PC-9 (cell line): ENCODE data around the gene PKN3. TPM values are rescaled to one million over a fixed set of nuclear protein-coding genes. Genes with fewer than 3 reads are reported as not detected.

Source experiments
- BruUV-seq: library from RNA; stranded (reverse); fragments of 400-500 nt; replicated peaks from 2 replicates; lab custom pipeline; 2021; lab: Mats Ljungman, UMichigan
- CTCF ChIA-PET: fragments of 300-600 bp; sonication (Branson Sonifier 250); formaldehyde crosslinking; loops from one replicate; lab custom pipeline; 2022; ENCODE audit warnings: antibody characterized with exemption; lab: Charles Lee
- POLR2A ChIA-PET: fragments of 300-600 bp; sonication (Branson Sonifier 250); formaldehyde crosslinking; loops from one replicate; lab custom pipeline; 2022; ENCODE audit warnings: antibody characterized with exemption; ENCODE audit not compliant: unreplicated experiment; lab: Charles Lee
- DNase-seq, 2 experiments: peaks; one replicate each; pipeline versions ENCODE4 v3.0.0 to v3.0.0-alpha.2; 2015 to 2022; ENCODE audit warnings: mixed read lengths in 1 of 2
- H2AFZ ChIP-seq: fragments of 200-600 bp; sonication (generic); 2 replicates; pipeline ENCODE4 v1.8.1; 2017; ENCODE audit warnings: antibody characterized with exemption
- H3F3A ChIP-seq: fragments of 200-600 bp; sonication (generic); 2 replicates; pipeline ENCODE4 v1.8.1; 2017; ENCODE audit warnings: antibody characterized with exemption, mild to moderate bottlenecking, low read depth; ENCODE audit not compliant: insufficient read depth
- H3K27ac ChIP-seq: fragments of 200-600 bp; sonication (generic); 2 replicates; pipeline ENCODE4 v1.6.1; 2016; ENCODE audit warnings: mixed run types
- H3K27me3 ChIP-seq: fragments of 200-600 bp; sonication (generic); 2 replicates; pipeline ENCODE4 v1.6.1; 2016; ENCODE audit warnings: low read depth, mixed run types; ENCODE audit not compliant: insufficient read depth
- H3K36me3 ChIP-seq: fragments of 200-600 bp; sonication (generic); 2 replicates; pipeline ENCODE4 v1.6.1; 2016; ENCODE audit warnings: low read depth, mixed run types
- H3K4me1 ChIP-seq: fragments of 200-600 bp; sonication (generic); replicated peaks from 2 replicates; pipeline ENCODE4 v1.6.1; 2016; ENCODE audit warnings: mixed run types; ENCODE audit not compliant: insufficient read depth
- H3K4me2 ChIP-seq: fragments of 200-600 bp; sonication (generic); 2 replicates; pipeline ENCODE4 v1.6.1; 2017; ENCODE audit warnings: mixed run types
- H3K4me3 ChIP-seq: fragments of 200-600 bp; sonication (generic); 2 replicates; pipeline ENCODE4 v1.6.1; 2016; ENCODE audit warnings: mixed run types
- H3K79me2 ChIP-seq: fragments of 200-600 bp; sonication (generic); 2 replicates; pipeline ENCODE4 v1.6.1; 2017; ENCODE audit warnings: low read depth, mixed run types
- H3K9me2 ChIP-seq: fragments of 200-600 bp; sonication (generic); 2 replicates; pipeline ENCODE4 v1.8.1; 2017; ENCODE audit warnings: mild to moderate bottlenecking; ENCODE audit not compliant: insufficient read depth
- H3K9me3 ChIP-seq: fragments of 200-600 bp; sonication (generic); 2 replicates; pipeline ENCODE4 v1.8.1; 2016; ENCODE audit warnings: low read depth; ENCODE audit not compliant: insufficient read depth
- H4K20me1 ChIP-seq: fragments of 200-600 bp; sonication (generic); 2 replicates; pipeline ENCODE4 v1.8.1; 2017; ENCODE audit not compliant: insufficient read depth
- EZH2 ChIP-seq: fragments of 200-600 bp; sonication (generic); IDR thresholded peaks from 2 replicates; pipeline ENCODE4 v1.8.0; 2017; ENCODE audit warnings: antibody characterized with exemption, low read depth
- intact Hi-C: fragments of 100-400 bp; cut with micrococcal nuclease; formaldehyde crosslinking; loops from one replicate; pipeline ENCODE4 v1.10.0; 2022; ENCODE audit not compliant: unreplicated experiment
- total RNA-seq: library from RNA; stranded (reverse); gene quantifications from 2 replicates; pipeline ENCODE4 v1.2.3, GENCODE V29; 2021
- TF ChIP-seq, protein P1 (sequence below): fragments of 200-600 bp; sonication (generic); conservative IDR thresholded peaks from 2 replicates; pipeline ENCODE4 v1.6.1; 2017; ENCODE audit warnings: mixed run types, antibody characterized with exemption, mild to moderate bottlenecking, moderate library complexity

The PKN3 gene
- total RNA-seq, 1 experiment from 2014 or later, result 5.5 TPM

DNA sequence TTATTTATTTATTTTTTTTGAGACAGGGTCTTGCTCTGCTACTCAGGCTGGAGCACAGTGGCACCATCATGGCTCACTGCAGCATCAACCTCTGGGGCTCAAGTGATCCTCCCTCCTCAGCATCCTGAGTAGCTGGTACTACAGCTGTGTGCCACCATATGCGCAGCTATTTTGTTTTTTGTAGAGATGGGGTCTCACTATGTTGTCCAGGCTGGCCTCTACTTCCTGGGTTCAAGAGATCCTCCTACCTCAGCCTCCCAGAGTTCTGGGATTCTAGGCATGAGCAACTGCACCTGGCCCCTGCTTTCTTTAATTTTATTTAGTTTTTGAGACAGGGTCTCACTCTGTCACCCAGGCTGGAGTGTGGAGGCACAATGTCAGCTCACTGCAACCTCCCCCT lies 41.1 kb downstream of the PKN3 start:
- Histone ChIP-seq H3K79me2 (no peaks in the 10 kb centered on the region), H3F3A (peaks cover 14% of the 10 kb centered on the region; the same call in 1 of the 2 replicates), H3K36me3 (no peaks in the 10 kb centered on the region), H3K4me2 (no peak overlapping the region), H3K27me3 (no peaks in the 10 kb centered on the region), H3K4me3 (no peak overlapping the region), H3K9me2 (no peaks in the 10 kb centered on the region), H3K27ac (no peak overlapping the region), H3K4me1 (no peaks in the 10 kb centered on the region), H2AFZ (no peak overlapping the region), H3K9me3 (no peaks in the 10 kb centered on the region), H4K20me1 (no peaks in the 10 kb centered on the region)
- ChIA-PET CTCF (no interaction called here), POLR2A (no interaction called here)
- intact Hi-C loops, result no loop called here
- no peak for DNase-seq
- TF ChIP-seq EZH2, result no peak
- TF ChIP-seq, protein P1, sequence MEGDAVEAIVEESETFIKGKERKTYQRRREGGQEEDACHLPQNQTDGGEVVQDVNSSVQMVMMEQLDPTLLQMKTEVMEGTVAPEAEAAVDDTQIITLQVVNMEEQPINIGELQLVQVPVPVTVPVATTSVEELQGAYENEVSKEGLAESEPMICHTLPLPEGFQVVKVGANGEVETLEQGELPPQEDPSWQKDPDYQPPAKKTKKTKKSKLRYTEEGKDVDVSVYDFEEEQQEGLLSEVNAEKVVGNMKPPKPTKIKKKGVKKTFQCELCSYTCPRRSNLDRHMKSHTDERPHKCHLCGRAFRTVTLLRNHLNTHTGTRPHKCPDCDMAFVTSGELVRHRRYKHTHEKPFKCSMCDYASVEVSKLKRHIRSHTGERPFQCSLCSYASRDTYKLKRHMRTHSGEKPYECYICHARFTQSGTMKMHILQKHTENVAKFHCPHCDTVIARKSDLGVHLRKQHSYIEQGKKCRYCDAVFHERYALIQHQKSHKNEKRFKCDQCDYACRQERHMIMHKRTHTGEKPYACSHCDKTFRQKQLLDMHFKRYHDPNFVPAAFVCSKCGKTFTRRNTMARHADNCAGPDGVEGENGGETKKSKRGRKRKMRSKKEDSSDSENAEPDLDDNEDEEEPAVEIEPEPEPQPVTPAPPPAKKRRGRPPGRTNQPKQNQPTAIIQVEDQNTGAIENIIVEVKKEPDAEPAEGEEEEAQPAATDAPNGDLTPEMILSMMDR, result no peak
- no TSS peak for BruUV-seq

DNA sequence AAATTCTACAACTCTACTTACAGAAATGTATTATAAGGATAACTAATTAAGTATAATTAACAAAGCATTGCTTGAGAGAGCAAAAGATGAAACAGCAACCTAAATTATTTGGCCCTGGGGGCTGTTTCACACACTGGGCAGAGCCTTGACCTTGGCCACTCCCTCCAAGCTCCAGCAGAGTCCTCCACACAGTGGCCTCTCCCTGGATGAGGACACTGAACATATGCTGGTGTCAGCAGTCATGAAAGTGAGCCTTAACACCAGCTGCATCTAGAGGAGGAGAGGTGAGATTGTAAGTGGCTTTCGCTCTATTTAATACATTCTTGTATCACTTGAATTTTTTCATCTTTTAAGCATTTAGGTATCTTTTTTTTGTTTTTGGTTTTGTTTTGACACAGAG lies 44.9 kb downstream of the PKN3 start:
- Histone ChIP-seq H2AFZ (no peak overlapping the region), H3K27ac (no peak overlapping the region), H3K9me3 (no peaks in the 10 kb centered on the region), H3K9me2 (no peaks in the 10 kb centered on the region), H3K36me3 (no peaks in the 10 kb centered on the region; the same call in 1 of the 2 replicates), H4K20me1 (no peaks in the 10 kb centered on the region), H3F3A (peaks cover 8% of the 10 kb centered on the region; the same call in 1 of the 2 replicates), H3K4me3 (no peak overlapping the region), H3K4me1 (no peaks in the 10 kb centered on the region), H3K79me2 (no peaks in the 10 kb centered on the region), H3K4me2 (no peak overlapping the region), H3K27me3 (no peaks in the 10 kb centered on the region)
- DNase-seq, result no peak
- intact Hi-C loops, result no loop called here
- TF ChIP-seq, protein P1, result no peak
- no peak for TF ChIP-seq EZH2
- ChIA-PET CTCF (no interaction called here), POLR2A (interaction anchor here (0.7 kb wide), 1 partner anchor 71 kb away, joined by 3 read pairs; the partner anchor contains the start of gene ENDOG)
- no TSS peak for BruUV-seq

DNA sequence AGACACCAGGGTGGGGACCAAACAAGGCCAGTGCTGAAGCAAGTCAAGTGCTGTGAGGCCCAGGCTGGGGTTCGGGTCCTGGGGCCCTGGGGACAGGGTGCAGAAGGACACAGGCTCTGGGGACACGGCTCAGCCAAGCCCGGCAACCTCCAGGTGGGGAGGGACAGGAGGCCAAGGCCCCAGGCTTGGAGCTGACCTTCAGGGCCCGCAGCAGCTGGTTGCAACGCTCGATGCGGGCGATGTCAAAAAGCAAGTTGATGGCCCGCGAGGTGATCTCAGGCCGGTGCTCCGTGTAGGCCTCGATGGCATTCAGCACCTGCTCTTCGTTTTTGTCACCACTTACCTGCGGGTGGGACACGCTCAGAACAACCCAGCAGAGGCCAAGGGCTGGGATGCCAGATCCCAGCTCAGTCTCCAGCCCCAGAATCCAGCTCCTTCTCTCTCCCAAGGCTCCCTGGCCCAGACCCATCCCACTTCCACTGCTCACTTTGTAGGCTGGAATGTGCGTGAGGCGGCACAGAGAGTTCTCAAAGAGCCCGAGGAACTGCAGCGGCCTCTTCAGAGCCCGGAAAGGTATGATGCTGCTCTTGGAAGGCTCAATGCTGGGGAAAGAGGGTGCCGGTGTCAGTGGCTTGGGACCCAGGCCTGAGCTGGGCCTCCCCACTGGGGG lies 48.8 kb downstream of the PKN3 start:
- Histone ChIP-seq H3K27ac (no peak overlapping the region), H4K20me1 (no peaks in the 10 kb centered on the region), H3K79me2 (no peaks in the 10 kb centered on the region), H3K27me3 (no peaks in the 10 kb centered on the region), H3K4me3 (no peak overlapping the region), H3K9me2 (no peaks in the 10 kb centered on the region), H3K4me2 (no peak overlapping the region), H3K36me3 (no peaks in the 10 kb centered on the region; the same call in 1 of the 2 replicates), H3K9me3 (no peaks in the 10 kb centered on the region), H3F3A (peaks cover 8% of the 10 kb centered on the region; the same call in 1 of the 2 replicates), H3K4me1 (no peaks in the 10 kb centered on the region), H2AFZ (no peak overlapping the region)
- no TSS peak for BruUV-seq
- TF ChIP-seq EZH2, result no peak
- TF ChIP-seq, protein P1, result no peak
- intact Hi-C loops, result no loop called here
- CTCF ChIA-PET, result no interaction called here
- DNase-seq, result no peak
- POLR2A ChIA-PET, result no interaction called here
